SJSA1 (cell line): Measurements from ENCODE around the gene NDC1. TPM values are rescaled to one million over a fixed set of nuclear protein-coding genes. Genes with fewer than 3 reads are reported as not detected.
"Not testable (repeated sequence)": the region's sequence is repeated elsewhere in the genome, so short reads cannot be mapped to it uniquely, and the experiment has no call there.

Experiments
- DNase-seq, 2 experiments: peaks; one replicate each; pipeline ENCODE4 v3.0.0-alpha.2; 2015 to 2020; ENCODE audit warnings: low spot score in 2 of 2, low read depth in 1 of 2
- H3K27ac ChIP-seq: fragments of 250-450 bp; sonication (Bioruptor Pico); 2 replicates; pipeline ENCODE4 v1.5.1; 2020; ENCODE audit warnings: mild to moderate bottlenecking, moderate library complexity
- H3K27me3 ChIP-seq: fragments of 250-450 bp; sonication (Bioruptor Pico); replicated peaks from 2 replicates; pipeline ENCODE4 v1.5.1; 2020; ENCODE audit warnings: mild to moderate bottlenecking, moderate library complexity
- H3K36me3 ChIP-seq: fragments of 250-450 bp; sonication (Bioruptor Pico); 2 replicates; pipeline ENCODE4 v1.5.1; 2020; ENCODE audit warnings: mild to moderate bottlenecking
- H3K4me1 ChIP-seq: fragments of 250-450 bp; sonication (Bioruptor Pico); replicated peaks from 2 replicates; pipeline ENCODE4 v1.6.1; 2021; ENCODE audit warnings: mild to moderate bottlenecking
- H3K4me3 ChIP-seq: fragments of 250-450 bp; sonication (Bioruptor Pico); 2 replicates; pipeline ENCODE4 v1.5.1; 2020; ENCODE audit warnings: mild to moderate bottlenecking
- H3K9me3 ChIP-seq: fragments of 250-450 bp; sonication (Bioruptor Pico); replicated peaks from 2 replicates; pipeline ENCODE4 v1.5.1; 2020; ENCODE audit warnings: mild to moderate bottlenecking
- total RNA-seq: library from RNA; depleted of rRNA; stranded (reverse); fragments of >200 nt; shearing (Covaris generic); gene quantifications from 2 replicates; pipeline ENCODE4 v1.2.3, GENCODE V29; 2014; rRNA removed

Gene NDC1, protein sequence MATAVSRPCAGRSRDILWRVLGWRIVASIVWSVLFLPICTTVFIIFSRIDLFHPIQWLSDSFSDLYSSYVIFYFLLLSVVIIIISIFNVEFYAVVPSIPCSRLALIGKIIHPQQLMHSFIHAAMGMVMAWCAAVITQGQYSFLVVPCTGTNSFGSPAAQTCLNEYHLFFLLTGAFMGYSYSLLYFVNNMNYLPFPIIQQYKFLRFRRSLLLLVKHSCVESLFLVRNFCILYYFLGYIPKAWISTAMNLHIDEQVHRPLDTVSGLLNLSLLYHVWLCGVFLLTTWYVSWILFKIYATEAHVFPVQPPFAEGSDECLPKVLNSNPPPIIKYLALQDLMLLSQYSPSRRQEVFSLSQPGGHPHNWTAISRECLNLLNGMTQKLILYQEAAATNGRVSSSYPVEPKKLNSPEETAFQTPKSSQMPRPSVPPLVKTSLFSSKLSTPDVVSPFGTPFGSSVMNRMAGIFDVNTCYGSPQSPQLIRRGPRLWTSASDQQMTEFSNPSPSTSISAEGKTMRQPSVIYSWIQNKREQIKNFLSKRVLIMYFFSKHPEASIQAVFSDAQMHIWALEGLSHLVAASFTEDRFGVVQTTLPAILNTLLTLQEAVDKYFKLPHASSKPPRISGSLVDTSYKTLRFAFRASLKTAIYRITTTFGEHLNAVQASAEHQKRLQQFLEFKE
- total RNA-seq, result 60.5 and 65.0 TPM in 2 replicates

DNA sequence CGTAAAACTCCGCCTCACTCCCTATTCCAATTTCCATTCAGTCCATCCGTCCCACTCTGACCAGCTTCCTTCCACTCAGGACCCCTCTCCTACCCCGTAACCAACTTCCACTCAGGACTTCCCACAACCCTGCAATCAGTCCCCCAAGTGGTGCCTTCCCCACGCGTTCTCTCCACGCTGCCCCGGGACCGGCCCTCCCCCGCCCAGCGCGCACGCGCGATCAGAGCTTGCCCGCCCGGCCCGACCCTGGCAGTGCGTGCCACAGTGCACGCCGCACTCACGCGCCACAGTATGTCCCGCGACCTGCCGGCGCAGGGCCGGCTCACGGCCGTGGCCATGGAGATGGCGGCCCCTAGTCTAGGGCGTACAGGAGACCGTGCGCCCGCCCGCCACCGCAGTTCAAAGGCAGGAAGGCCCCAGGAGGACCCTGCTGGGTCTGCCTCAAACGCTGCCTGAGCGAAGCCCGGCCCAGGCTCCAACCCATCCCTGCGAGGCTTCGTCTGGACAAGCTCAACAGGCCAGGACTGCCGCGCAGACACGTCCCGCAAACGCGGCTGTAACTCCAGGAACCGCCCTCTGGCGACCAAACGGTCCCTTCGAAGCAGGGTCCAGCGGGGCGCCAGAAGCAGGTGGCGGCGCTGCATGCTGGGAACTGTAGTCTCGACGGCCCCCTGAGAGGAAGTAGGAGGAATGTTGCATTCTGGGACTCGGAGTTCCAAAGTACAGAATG, at the start of gene NDC1:
NDC1 (minus strand) TSS at position 373 of the 730 bp plus-strand sequence; CDS start at position 338, 35 bp downstream.
- H3K9me3 ChIP-seq, result peaks cover 2% of the 10 kb centered on the region; the same call in 1 of the 2 replicates
- peak within 1 kb of the TSS; percentile 54 for H3K27ac ChIP-seq
- peaks cover 3% of the 10 kb centered on the region; the same call in 1 of the 2 replicates for H3K36me3 ChIP-seq
- H3K4me1 ChIP-seq, result peaks cover 21% of the 10 kb centered on the region
- peak; percentile 93 to 97 for DNase-seq
- H3K4me3 ChIP-seq, result peak within 1 kb of the TSS; percentile 76
- no peaks in the 10 kb centered on the region for H3K27me3 ChIP-seq

DNA sequence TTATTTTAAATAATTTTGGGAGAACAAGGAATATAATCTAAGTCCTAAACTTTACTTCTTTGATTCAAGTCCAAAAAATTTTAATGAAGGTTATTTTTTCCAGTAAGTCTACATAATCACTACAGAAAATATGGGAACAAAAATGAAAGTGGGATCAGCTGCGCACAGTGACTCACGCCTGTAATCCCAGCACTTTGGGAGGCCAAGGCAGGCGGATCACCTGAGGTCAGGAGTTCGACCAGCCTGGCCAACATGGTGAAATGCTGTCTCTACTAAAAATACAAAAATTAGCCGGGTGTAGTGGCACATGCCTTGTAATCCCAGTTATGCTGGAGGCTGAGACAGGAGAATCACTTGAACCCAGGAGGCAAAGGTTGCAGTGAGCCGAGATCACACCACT, 45.5 kb upstream of the NDC1 start:
- not testable (repeated sequence) for H3K4me1 ChIP-seq

DNA sequence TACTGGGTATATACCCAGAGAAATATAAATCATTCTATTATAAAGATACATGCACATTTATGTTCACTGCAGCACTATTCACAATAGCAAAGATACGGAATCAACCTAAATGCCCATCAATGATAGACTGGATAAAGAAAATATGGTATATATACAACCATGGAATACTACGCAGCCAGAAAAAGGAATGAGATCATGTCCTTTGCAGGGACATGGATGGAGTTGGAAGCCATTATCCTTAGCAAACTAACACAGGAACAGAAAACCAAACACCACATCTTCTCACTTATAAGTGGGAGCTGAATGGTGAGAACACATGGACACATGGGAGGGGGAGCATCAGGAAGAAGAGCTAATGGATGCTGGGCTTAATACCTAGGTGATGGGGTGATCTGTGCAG, 43.8 kb upstream of the NDC1 start:
- not testable (repeated sequence) for H3K27ac ChIP-seq, H3K27me3 ChIP-seq, DNase-seq, H3K4me1 ChIP-seq, H3K4me3 ChIP-seq, H3K9me3 ChIP-seq
- H3K36me3 ChIP-seq, result peaks cover 29% of the 10 kb centered on the region

More for the DNA sequence above, 45.5 kb upstream of the NDC1 start:
- H3K36me3 ChIP-seq, result peaks cover 21% of the 10 kb centered on the region
- not testable (repeated sequence) for DNase-seq, H3K4me3 ChIP-seq, H3K9me3 ChIP-seq, H3K27me3 ChIP-seq, H3K27ac ChIP-seq

DNA sequence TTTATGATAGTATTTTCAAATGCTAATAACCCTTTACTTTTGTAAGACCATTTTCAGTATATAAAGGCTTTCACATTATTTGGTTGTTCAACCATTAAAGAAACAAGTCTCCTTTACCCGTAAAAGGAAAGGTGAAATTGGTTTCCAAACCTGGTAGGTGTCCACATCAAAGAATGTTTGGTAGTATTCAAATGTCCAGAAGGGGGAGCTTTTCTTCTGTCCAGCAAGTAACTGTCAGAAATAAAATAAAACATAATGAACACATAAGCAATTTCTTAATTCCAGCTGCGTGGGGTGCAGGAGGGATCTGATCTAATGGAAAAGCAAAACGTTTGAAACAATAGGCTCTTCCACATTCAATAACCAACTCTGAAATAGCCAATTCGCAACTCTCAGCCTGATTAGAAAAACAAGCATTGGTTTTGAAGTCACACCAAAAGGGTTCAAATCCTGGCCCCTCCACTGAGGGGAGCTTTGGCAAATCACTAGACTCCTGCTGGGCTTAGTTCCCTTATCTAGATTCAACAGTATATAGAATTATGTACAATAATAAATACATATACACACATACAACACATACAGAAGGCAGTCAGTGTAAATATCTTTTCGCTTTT, 40.5 kb upstream of the NDC1 start:
- H3K27me3 ChIP-seq, result no peaks in the 10 kb centered on the region
- peak in 1 of 2 experiments; percentile 40 for DNase-seq
- H3K4me1 ChIP-seq, result no peaks in the 10 kb centered on the region
- H3K27ac ChIP-seq, result no peak overlapping the region
- H3K36me3 ChIP-seq, result peaks cover 42% of the 10 kb centered on the region
- no peak overlapping the region for H3K4me3 ChIP-seq
- no peaks in the 10 kb centered on the region for H3K9me3 ChIP-seq

DNA sequence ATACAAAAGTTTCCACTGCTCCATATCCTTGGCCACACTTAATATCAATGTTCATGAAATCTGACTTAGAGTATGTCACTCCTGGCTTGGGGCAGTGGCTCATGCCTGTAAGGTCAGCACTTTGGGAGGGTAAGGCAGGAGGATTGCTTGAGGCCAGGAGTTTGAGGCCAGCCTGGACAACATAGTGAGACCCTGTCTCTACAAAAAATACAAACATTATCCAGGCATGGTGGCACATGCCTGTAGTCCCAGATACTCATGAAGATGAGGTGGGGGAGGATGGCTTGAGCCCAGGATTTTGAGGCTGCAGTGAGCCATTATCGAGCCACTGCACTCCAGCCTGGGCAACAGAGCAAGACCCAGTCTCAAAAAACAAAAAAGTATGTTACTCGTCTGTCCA, 37.1 kb upstream of the NDC1 start:
- H3K36me3 ChIP-seq, result peaks cover 40% of the 10 kb centered on the region
- H3K4me3 ChIP-seq, H3K4me1 ChIP-seq, H3K27ac ChIP-seq, H3K9me3 ChIP-seq, DNase-seq, H3K27me3 ChIP-seq: not testable (repeated sequence)

DNA sequence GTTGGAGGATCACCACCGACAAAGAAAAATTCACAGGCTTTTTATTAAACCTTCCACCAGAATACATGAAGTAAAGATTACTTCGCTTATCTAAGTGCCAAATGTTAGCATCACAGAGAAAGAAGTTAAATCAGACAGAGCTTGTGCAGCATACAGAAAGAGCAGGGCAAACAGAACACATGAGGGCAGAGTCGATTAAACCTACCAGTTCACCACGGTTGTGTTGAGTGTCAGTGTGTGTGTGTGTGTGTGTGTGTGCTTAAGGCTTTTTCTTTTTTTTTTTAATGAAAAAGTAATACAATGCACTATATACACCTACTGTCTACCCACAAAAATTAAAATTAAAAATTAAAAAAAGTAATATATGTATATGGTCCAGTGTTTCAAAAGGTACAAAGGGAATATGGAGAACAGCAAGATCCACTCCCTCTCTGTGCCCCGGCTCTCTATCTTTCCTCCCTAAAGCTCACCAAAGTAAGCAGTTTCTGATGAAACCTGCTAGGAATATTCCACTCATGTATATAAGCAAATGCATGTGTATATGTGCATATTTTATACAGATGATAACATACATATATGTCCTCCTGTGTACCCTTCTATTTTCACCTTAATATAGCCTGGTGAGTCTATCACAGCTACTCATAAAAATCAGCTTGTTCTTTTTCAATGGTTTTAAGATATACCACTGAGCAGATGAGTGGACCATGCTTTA, 33.8 kb upstream of the NDC1 start:
- no peak for DNase-seq
- H3K36me3 ChIP-seq, result peaks cover 37% of the 10 kb centered on the region
- H3K9me3 ChIP-seq, result no peaks in the 10 kb centered on the region
- no peak overlapping the region for H3K4me3 ChIP-seq
- no peaks in the 10 kb centered on the region for H3K4me1 ChIP-seq
- H3K27me3 ChIP-seq, result no peaks in the 10 kb centered on the region
- no peak overlapping the region for H3K27ac ChIP-seq

DNA sequence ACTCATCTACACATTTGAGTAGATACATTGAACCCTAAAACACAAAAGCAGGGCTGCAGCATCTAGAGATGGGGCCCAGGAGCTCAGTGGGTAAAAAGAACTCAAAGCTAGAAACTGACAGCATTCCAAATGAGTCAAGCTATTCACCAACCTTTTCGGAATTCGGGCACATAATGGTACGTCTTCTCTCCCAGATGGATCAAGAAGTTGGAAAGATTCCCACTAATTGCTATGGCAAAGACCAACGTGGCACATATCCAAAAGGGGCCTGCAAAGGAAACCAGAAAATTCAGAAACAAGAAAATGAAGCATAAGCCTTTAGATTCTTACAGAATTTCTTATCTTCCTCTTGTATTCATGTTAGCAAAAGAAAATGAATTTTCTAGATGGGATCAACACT, 33.1 kb upstream of the NDC1 start:
- DNase-seq, result no peak
- H3K27me3 ChIP-seq, result no peaks in the 10 kb centered on the region
- no peaks in the 10 kb centered on the region for H3K4me1 ChIP-seq
- no peak overlapping the region for H3K4me3 ChIP-seq
- H3K27ac ChIP-seq, result no peak overlapping the region
- peaks cover 34% of the 10 kb centered on the region for H3K36me3 ChIP-seq
- no peaks in the 10 kb centered on the region for H3K9me3 ChIP-seq

DNA sequence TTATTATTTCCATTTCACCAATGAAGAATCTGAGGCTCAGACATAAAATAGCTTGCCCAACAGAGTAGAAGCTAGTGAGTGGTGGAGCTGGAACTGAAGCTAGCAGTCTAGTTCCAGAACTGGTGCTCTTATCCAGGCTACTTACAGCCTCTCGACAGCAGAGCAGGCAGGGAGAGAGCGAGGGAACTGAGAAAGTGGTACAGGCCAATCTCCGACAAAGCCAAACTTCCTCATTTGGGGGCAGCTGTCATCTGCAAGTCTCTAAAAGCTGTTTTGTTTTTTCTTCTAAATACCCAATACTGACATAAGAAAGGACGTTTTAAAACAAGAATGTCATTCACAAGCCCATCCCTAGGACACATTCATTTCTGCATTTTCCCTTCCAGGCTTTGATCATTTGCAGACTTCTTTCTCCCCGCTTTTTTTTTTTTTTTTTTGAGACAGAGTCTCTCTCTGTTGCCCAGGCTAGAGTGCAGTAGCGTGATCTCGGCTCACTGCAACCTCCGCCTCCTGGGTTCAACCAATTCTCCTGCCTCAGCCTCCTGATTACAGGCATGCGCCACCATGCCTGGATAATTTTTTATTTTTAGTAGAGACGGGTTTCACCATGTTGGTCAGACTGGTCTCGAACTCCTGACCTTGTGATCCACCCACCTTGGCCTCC, 31.5 kb upstream of the NDC1 start:
- no peak overlapping the region for H3K4me3 ChIP-seq
- no peak for DNase-seq

DNA sequence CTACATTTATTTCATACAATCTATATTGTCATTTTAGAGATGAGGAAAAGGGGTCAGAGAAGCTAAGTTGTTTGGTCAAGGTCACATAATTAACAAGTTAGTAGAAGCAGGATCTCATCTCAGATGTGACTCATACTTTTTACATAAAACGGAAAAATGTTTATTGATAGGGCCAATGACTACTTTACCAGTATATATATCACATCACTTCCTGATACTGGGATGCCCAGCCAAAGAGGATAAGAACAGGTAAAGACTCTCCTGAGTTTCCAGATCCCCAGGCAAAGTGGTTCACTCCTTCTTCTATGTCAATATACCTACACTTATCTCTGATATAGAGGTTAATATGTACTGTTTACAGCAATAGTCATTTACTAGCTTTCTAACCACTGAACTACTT, 30.5 kb upstream of the NDC1 start:
- Histone ChIP-seq H3K27me3 (no peaks in the 10 kb centered on the region), H3K36me3 (peaks cover 27% of the 10 kb centered on the region), H3K4me1 (no peaks in the 10 kb centered on the region), H3K4me3 (no peak overlapping the region), H3K9me3 (no peaks in the 10 kb centered on the region), H3K27ac (no peak overlapping the region)
- no peak for DNase-seq

More for the DNA sequence above, 31.5 kb upstream of the NDC1 start:
- Histone ChIP-seq H3K9me3 (no peaks in the 10 kb centered on the region), H3K27me3 (no peaks in the 10 kb centered on the region), H3K36me3 (peaks cover 27% of the 10 kb centered on the region), H3K4me1 (no peaks in the 10 kb centered on the region), H3K27ac (no peak overlapping the region)

DNA sequence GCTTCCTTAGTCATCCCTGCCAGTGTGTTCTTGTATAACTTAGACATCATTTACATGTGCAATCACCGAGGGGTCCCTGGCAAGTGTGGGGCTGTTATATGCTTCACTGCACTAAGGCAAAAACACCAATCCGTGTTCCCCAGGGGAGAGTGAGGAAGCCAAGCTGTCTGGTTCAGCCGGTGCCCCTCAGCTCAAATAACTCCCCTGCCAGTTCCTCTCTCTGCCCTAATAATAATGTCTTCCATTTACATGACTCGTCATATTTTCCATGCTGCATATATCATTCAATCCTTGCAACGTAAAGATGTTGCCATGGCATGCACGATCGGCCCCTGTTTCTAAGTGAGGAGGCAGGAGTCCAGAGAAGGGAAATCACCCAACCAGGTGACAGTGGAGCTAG, 24.4 kb upstream of the NDC1 start:
- DNase-seq, result no peak
- Histone ChIP-seq H3K9me3 (no peaks in the 10 kb centered on the region), H3K4me1 (no peaks in the 10 kb centered on the region), H3K27me3 (no peaks in the 10 kb centered on the region), H3K36me3 (peaks cover 10% of the 10 kb centered on the region), H3K27ac (no peak overlapping the region), H3K4me3 (no peak overlapping the region)

DNA sequence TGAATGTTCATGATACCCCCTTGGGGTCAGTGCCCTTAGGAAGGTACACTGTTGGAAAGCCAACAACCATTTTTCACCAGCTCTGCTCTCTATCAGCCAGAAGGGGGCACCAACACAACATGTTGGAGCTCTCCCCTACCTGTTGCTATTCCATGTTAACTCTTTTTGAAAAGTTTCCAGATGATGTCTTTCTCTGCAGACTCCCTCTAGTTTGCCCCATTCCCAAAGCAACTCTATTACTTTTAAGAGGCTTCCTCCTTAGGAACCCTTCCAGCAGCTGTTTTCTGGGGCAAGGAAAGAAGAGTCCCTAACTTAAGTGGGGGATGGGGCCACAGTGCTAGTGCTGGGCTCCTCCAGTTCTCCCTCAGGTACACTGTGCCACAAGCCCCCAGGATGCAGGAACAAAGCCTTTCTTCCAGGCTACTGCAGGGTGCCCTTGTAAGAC, 22.9 kb upstream of the NDC1 start:
- Histone ChIP-seq H3K4me3 (no peak overlapping the region), H3K9me3 (no peaks in the 10 kb centered on the region), H3K27ac (no peak overlapping the region), H3K4me1 (no peaks in the 10 kb centered on the region), H3K36me3 (peaks cover 15% of the 10 kb centered on the region), H3K27me3 (no peaks in the 10 kb centered on the region)
- DNase-seq, result peak; percentile 31 to 47

DNA sequence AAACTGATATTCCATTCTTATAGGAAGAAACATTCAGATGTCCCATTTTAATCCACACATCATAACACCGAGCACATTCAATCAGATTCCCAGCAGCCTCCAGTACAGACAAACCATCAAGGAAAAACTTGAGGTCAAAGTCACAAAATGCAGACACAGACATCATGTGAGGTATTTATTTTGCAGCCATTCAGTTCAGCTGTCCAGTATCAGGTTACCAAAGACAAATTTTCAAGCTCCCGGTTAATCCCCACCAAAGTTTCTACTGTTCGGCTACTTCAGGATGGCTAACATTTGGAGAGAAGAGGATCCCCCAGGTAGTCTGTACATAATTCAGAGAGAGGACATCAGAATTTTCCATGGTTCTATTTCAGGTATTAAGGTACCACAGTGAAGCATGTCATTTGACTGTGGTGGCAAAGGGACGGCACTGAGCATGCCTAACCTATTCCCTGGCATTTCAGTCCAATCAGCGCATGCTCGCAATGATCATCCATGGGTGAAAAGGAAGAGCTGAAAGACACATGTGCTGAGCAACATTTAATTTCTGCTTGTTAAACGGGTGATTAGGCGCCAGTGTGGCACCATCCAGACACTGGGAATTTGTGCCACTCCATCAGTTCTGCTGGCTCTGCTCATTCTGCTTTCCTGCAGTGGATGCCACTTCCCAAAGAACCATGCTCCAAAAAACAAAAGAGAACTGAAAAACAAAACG, 13.6 kb upstream of the NDC1 start:
- Histone ChIP-seq H3K4me1 (no peaks in the 10 kb centered on the region), H3K27ac (no peak overlapping the region), H3K4me3 (no peak overlapping the region), H3K36me3 (peaks cover 23% of the 10 kb centered on the region), H3K9me3 (0 out of 2 replicates have a peak, but pooled peaks cover 2% of the 10 kb centered on the region), H3K27me3 (no peaks in the 10 kb centered on the region)
- no peak for DNase-seq
